GM12892 (cell line): ENCODE measurements around the gene CDKAL1.

ENCODE experiments used
- POLR2A ChIP-seq: IDR thresholded peaks from 2 replicates; pipeline ENCODE4 v1.6.1; 2011; ENCODE audit warnings: low read depth, low read length, control low read depth
- POLR2AphosphoS5 ChIP-seq: IDR thresholded peaks from 2 replicates; pipeline ENCODE4 v1.6.1; 2011; ENCODE audit warnings: low read depth, low read length, control low read depth
- TAF1 ChIP-seq: IDR thresholded peaks from 2 replicates; pipeline ENCODE4 v1.6.1; 2011; ENCODE audit warnings: low read depth, mild to moderate bottlenecking, control low read depth, low read length, borderline replicate concordance

GRCh38 chr6:21049148-21049547 is 514.9 kb downstream of the CDKAL1 start:
- TF ChIP-seq POLR2A (no peak), POLR2AphosphoS5 (no peak), TAF1 (no peak)
